Aorta (tissue), 5 donors: ENCODE results near the gene TRAFD1. TPM values are rescaled to one million over a fixed set of nuclear protein-coding genes. Genes with fewer than 3 reads are reported as not detected.

ENCODE experiments used
- ATAC-seq: fragments of 200-7000 bp; cut with Tn5 transposase; one replicate; pipeline ENCODE4 v1.9.1; 2022; ENCODE audit warnings: moderate library complexity; ENCODE audit not compliant: low FRiP score
- DNase-seq, 2 donors: peaks; one replicate each; pipeline ENCODE4 v3.0.0-alpha.2; 2020
- H3K27ac ChIP-seq, 2 donors: one replicate each; pipeline ENCODE4 v1.5.1; 2013; ENCODE audit warnings: low read length in 2 of 2, mild to moderate bottlenecking in 2 of 2, moderate library complexity in 2 of 2, control low read depth in 1 of 2, inconsistent platforms in 1 of 2, low read depth in 1 of 2
- H3K27me3 ChIP-seq, 2 donors: one replicate each; pipeline ENCODE4 v1.6.1; 2013; ENCODE audit warnings: control low read depth in 1 of 2, low read length in 1 of 2, mild to moderate bottlenecking in 1 of 2, moderate library complexity in 1 of 2; ENCODE audit not compliant: insufficient read depth in 2 of 2, control insufficient read depth in 1 of 2
- H3K36me3 ChIP-seq, 2 donors: one replicate each; pipeline ENCODE4 v1.6.1; 2013; ENCODE audit warnings: control low read depth in 1 of 2, low read length in 1 of 2, mild to moderate bottlenecking in 1 of 2; ENCODE audit not compliant: insufficient read depth in 2 of 2, control insufficient read depth in 1 of 2
- H3K4me1 ChIP-seq, 2 donors: one replicate each; pipeline ENCODE4 v1.6.1; 2013; ENCODE audit warnings: low read length in 2 of 2, control low read depth in 1 of 2, mild to moderate bottlenecking in 1 of 2, moderate library complexity in 1 of 2; ENCODE audit not compliant: insufficient read depth in 2 of 2, control insufficient read depth in 1 of 2
- H3K4me3 ChIP-seq, 2 donors: one replicate each; pipeline ENCODE4 v1.5.1; 2013; ENCODE audit warnings: low read length in 2 of 2, control low read depth in 1 of 2, mild to moderate bottlenecking in 1 of 2
- H3K9me3 ChIP-seq: one replicate; pipeline ENCODE4 v1.6.1; 2013; ENCODE audit warnings: mild to moderate bottlenecking, low read length; ENCODE audit not compliant: control insufficient read depth
- WGBS, 2 donors: extraction: QIAGEN DNeasy Blood & Tissue Kit; methylation state at CpG; one replicate each; pipeline ENCODE4 v1.1.7; 2013; 5-methylcytosine and 5-hydroxymethylcytosine counted together
- intact Hi-C, 2 donors: fragments of 100-400 bp; cut with DNase I; formaldehyde crosslinking; loops; one replicate each; pipeline versions ENCODE4 v1.14.2 to v1.15.0; 2022
- polyA plus RNA-seq, 2 donors: library from polyadenylated mRNA; stranded (reverse); fragments of 200-250 nt; gene quantifications; one replicate each; pipeline ENCODE4 v1.2.3, GENCODE V29; 2013
- total RNA-seq, 2 donors: library from RNA; stranded (reverse); fragmentation: NEBNext Ultra II Directional; extraction: Animal tissue kit (Norgen Biotek cat#: 25700); gene quantifications; one replicate each; pipeline ENCODE4 v1.2.1, GENCODE V29; 2021
- donor health status: healthy with polysubstance abuse.
- donor health status: Bipolar disorder and iron deficiency.
- donor health status: DM: no; HTN: no; CAD: no.
- donor health status: DM: no; HTN: no; CAD: no.
- donor health status: DM: yes; HTN: yes; CAD: no.

TRAFD1 gene
- total and polyA plus RNA-seq, 4 donors, result 8.9 to 35.5 (median 23.6) TPM

DNA sequence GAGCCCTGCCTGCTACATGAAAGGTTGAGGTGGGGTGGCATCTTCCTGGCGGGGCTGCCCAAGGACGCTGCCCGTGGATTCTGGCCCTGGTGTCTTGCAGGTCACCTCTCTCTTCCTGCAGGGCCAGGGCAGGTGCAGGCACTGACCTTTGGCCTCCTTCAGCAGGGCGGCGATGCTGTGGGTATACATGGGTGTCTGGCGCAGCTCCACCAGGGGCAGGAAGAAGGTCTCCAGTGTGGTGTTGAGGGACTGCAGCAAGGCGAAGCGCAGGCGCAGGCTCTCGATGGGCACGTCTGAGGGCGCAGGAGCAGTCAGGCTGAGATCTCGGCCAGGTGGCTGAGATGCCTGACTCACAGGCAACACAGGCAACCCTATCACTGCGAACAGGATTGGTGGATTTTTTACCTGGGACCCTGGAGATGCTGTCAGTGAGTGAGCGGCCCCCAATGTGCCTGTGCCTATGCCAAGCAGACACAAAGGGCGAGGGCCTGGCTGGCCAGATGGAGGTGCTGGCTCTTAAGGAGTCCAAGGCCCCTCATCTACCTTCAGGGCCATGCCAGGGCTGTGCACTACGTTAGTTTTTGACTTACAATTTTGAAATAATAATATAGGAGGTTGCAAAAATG, 45.7 kb downstream of the TRAFD1 start:
- Histone ChIP-seq H3K9me3 (no peaks in the 10 kb centered on the region), H3K4me1 (no peaks in the 10 kb centered on the region), H3K27me3 (no peaks in the 10 kb centered on the region), H3K36me3 (peaks cover 0 to 8% of the 10 kb centered on the region in 2 donors), H3K27ac (no peak overlapping the region), H3K4me3 (no peak overlapping the region)
- peak in 1 of 2 donors; percentile 69 for DNase-seq
- no peak for ATAC-seq
- 93% methylated on average over 17 of the region's 17 CpGs for WGBS, 2 donors
- intact Hi-C loops, result loop anchor here in 1 of 2 donors (10.0 kb wide), 1 partner anchor 226 kb away; no protein-coding TSS in a partner anchor

DNA sequence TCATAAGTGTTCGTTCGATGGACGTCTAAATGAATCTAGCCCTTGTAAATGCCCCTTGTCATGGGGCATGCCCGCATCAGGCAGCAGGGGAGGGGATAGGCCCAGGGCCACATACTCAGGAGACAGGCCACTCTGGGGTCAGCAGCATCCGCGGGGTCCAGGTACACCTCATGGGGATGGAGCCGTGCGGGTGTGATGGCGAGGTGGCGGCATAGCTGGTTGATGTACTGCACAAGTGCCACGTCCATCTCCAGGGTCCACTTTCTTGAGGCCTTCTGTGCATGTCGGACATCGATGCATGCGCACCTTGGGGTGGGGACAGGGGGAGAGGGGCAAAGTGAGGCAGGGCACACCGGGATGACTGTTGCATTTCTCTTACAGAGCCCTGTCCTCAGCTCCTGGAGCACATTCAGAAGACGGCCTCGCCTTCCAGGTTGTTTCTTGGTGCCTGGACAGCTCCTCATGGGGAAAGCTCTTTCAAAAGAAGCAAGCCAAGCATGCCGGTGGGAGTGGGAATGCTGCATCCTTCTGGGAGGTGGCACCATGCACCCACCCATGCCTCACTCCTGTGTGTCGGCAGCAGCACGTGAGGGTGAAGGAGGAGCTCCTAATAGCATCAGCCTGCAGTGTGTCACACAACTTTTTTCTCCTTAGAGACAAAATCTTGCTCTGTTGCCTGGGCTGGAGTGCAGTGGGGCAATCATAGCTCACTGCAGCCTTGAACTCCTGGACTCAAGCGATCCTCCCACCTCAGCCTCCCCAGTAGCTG, 47.4 kb downstream of the TRAFD1 start:
- H3K27ac ChIP-seq, result no peak overlapping the region
- 96 to 97% methylated on average over 21 of the region's 21 CpGs for WGBS, 2 donors
- DNase-seq, result peak in 1 of 2 donors; percentile 59
- H3K4me1 ChIP-seq, result no peaks in the 10 kb centered on the region
- intact Hi-C loops, result loop anchor here in 1 of 2 donors (10.0 kb wide), 1 partner anchor 228 kb away; no protein-coding TSS in a partner anchor
- H3K9me3 ChIP-seq, result no peaks in the 10 kb centered on the region
- H3K27me3 ChIP-seq, result no peaks in the 10 kb centered on the region
- H3K36me3 ChIP-seq, result peaks cover 0 to 8% of the 10 kb centered on the region in 2 donors
- ATAC-seq, result no peak
- H3K4me3 ChIP-seq, result no peak overlapping the region

DNA sequence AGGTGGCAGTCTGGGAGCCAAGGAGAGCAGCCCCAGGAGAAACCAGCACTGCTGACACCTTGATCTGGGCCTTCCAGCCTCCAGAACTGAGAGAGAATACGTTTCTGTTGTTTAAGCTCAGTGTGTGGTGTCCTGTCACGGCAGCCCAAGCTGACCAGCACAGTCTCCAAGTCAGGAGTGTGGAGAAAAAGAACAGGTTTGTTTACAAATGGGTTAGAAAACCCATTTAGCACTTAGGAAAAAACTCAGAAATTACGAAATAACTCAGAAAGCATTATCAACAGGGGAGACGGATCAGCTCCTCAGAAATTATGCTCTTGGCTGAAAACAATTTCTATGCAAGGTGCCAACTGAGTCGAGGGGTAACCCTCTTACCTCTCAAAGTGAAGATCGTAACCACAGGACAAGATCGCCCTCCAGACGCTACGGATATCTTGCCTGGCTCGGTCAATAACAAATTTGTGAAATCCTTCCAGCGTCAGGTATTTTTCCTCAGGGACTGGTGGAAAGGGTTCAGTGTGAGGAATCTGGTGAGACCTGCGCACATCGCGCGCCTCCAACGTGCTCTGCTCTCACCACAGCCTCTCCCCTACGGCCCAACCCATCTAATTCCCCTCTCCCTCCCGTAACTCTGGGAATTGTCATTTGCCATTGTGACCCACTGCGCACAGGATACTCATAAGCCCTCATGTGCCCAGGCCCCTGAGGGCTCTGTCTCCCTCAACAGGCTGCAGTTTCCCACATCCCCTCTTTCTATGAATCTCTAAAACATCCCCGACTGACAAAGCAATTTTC, 50.2 kb downstream of the TRAFD1 start:
- Histone ChIP-seq H3K4me3 (no peak overlapping the region), H3K4me1 (no peaks in the 10 kb centered on the region), H3K27me3 (no peaks in the 10 kb centered on the region), H3K27ac (no peak overlapping the region), H3K36me3 (peaks cover 0 to 14% of the 10 kb centered on the region in 2 donors), H3K9me3 (no peaks in the 10 kb centered on the region)
- DNase-seq (peak in 1 of 2 donors; percentile 38), ATAC-seq (no peak)
- WGBS, 2 donors, result 93% methylated on average over 20 of the region's 20 CpGs
- intact Hi-C loops, result loop anchor here in 1 of 2 donors (10.0 kb wide), 1 partner anchor 231 kb away; no protein-coding TSS in a partner anchor

DNA sequence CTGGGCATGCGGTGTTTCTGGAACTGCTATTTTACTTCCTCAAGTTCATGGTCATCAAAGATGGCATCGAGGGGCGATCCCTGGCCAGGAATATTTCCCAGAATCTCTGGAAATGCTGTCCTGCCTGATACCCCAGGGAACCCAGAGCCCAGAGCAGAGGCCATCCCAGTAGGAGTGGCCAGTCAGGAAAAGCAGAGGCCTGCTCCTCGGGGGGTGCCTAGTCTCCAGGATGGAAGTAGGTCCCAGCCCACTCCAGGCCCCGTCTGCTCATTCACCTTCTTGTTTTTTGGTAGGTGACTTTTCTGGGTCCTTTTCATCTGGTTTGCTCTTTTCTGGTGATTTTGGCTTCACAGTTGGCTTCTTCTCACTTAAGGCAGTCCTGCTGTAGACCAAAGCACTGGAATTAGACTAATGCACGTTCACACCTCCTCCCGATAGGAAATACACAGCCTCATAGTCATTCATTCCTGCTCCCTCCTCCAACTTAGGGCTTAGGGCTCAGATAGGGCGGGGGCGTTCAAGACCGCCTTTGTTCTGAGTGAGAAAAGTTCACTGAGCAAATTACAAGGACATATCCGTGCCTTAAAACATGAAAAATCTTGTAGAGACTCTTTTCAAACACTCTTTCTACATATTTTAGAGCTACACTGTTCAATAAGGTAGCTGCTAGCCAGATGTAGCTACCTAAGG, 51.1 kb downstream of the TRAFD1 start:
- 87% methylated on average over 11 of the region's 11 CpGs for WGBS, 2 donors
- peak in 1 of 2 donors; percentile 41 for DNase-seq
- intact Hi-C loops, result loop anchor here in 1 of 2 donors (10.0 kb wide), 1 partner anchor 232 kb away; no protein-coding TSS in a partner anchor
- Histone ChIP-seq H3K4me1 (no peaks in the 10 kb centered on the region), H3K9me3 (no peaks in the 10 kb centered on the region), H3K36me3 (peaks cover 0 to 10% of the 10 kb centered on the region in 2 donors), H3K27me3 (no peaks in the 10 kb centered on the region), H3K4me3 (no peak overlapping the region), H3K27ac (no peak overlapping the region)
- ATAC-seq, result no peak

DNA sequence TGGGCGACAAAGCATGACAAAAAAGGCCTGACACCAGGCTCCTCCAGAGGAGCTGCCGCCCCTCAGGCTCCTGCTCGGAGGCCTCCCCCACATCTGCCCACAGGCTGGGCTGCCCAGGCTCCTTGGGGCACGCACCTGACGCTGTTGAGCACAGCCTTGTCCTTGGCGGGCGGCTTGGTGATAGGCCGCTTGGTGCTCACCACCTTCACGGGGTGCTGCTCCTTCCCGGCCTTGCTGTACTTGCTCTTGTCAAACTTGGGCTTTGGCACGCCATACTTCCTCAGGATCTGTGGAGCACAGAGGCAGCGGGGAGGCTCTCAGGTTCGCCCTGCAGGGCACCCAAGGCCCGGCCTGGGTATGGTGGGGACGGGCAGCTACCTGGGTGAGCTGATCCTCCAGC, 53.4 kb downstream of the TRAFD1 start:
- Histone ChIP-seq H3K4me1 (no peaks in the 10 kb centered on the region), H3K36me3 (peaks cover 0 to 10% of the 10 kb centered on the region in 2 donors), H3K27me3 (no peaks in the 10 kb centered on the region), H3K4me3 (no peak overlapping the region), H3K27ac (no peak overlapping the region), H3K9me3 (no peaks in the 10 kb centered on the region)
- ATAC-seq (no peak), DNase-seq (peak in 1 of 2 donors; percentile 73)
- WGBS, 2 donors, result 95 to 98% methylated on average over 15 of the region's 15 CpGs
- intact Hi-C loops, result loop anchor here in 1 of 2 donors (10.0 kb wide), 1 partner anchor 234 kb away; no protein-coding TSS in a partner anchor

DNA sequence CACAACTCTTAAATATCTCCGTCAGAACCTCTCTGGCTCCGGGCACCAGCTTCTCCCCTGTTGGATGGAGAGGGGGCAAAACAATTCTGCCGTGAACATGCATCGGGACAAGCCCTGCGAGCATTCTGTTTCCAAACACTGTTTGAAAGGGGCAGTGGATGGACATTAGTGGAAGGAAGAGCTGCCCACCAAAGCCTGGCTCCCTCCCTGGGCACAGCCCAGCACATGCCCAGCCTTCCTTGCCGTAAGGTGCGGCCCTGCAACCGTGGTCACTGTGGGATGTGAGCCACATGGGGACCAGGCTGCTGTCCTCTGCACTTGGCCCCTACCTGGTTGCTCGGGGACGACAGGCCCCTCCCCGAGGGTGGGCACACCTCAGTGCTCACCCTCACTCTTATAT, 54.0 kb downstream of the TRAFD1 start:
- Histone ChIP-seq H3K36me3 (peaks cover 0 to 11% of the 10 kb centered on the region in 2 donors), H3K4me1 (no peaks in the 10 kb centered on the region), H3K9me3 (no peaks in the 10 kb centered on the region), H3K27ac (no peak overlapping the region), H3K27me3 (no peaks in the 10 kb centered on the region), H3K4me3 (no peak overlapping the region)
- WGBS, 2 donors, result 92 to 94% methylated on average over 11 of the region's 11 CpGs
- peak in 1 of 2 donors; percentile 46 for DNase-seq
- intact Hi-C loops, result loop anchor here in 1 of 2 donors (10.0 kb wide), 1 partner anchor 235 kb away; no protein-coding TSS in a partner anchor
- no peak for ATAC-seq

DNA sequence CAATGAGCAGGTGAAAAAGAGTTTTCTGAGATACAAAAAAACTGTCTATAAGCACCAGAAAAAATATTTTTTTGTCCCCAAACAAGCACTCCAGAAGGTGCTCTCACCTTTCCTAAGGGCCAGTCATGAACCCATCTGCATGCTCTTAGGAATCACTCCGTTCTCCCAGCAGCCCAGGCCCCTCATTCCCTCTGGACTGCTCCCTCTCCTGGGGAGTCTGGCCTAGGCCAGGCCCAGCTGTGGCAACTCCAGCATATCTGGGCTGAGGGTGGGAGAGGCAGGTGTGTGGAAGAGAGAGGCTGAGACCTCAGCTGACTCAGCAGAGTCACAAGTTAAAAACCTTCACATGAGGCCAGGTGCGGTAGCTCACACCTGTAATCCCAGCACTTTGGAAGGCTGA, 54.6 kb downstream of the TRAFD1 start:
- 83 to 84% methylated on average over 2 of the region's 2 CpGs for WGBS, 2 donors
- DNase-seq, result no peak
- Histone ChIP-seq H3K27me3 (no peaks in the 10 kb centered on the region), H3K4me1 (no peaks in the 10 kb centered on the region), H3K36me3 (peaks cover 0 to 13% of the 10 kb centered on the region in 2 donors), H3K4me3 (no peak overlapping the region), H3K27ac (no peak overlapping the region), H3K9me3 (no peaks in the 10 kb centered on the region)
- ATAC-seq, result no peak
- intact Hi-C loops, result loop anchor here in 1 of 2 donors (10.0 kb wide), 1 partner anchor 235 kb away; no protein-coding TSS in a partner anchor

DNA sequence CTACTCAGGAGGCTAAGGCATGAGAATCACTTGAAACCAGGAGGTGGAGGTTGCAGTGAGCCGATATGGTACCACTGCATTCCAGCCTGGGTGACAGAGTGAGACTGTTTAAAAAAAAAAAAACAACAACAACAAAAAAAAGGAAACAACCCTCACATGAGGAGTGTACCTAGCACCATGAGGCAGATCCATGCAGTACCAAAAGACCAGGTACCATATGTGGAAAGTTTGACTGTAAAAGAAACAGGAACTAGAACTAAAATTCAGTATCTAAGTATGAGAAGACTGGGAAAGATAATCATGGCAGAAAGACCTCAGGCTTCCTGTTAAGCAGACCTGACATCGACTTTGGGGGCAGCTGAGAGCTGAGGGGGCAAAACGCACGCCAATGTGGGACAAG, 55.1 kb downstream of the TRAFD1 start:
- WGBS, 2 donors, result 95% methylated on average over 4 of the region's 4 CpGs
- Histone ChIP-seq H3K4me1 (no peaks in the 10 kb centered on the region), H3K4me3 (no peak overlapping the region), H3K36me3 (peaks cover 0 to 13% of the 10 kb centered on the region in 2 donors), H3K27me3 (no peaks in the 10 kb centered on the region), H3K9me3 (no peaks in the 10 kb centered on the region), H3K27ac (no peak overlapping the region)
- ATAC-seq, result no peak
- intact Hi-C loops, result no loop called here
- DNase-seq, result peak in 1 of 2 donors; percentile 21
